PC-3 (cell line): ENCODE results near the gene TBXT.

Experiments
- EZH2 ChIP-seq: fragments of 300-600 bp; sonication (generic); IDR thresholded peaks from one replicate; pipeline ENCODE4 v1.6.1; 2017; ENCODE audit warnings: antibody characterized with exemption, mild to moderate bottlenecking, low read length; ENCODE audit not compliant: unreplicated experiment
- TF ChIP-seq, protein P1 (sequence below): fragments of 300-600 bp; sonication (generic); conservative IDR thresholded peaks from 2 replicates; pipeline ENCODE4 v1.5.1; 2017; ENCODE audit warnings: antibody characterized with exemption, low read depth, mild to moderate bottlenecking, low read length

DNA sequence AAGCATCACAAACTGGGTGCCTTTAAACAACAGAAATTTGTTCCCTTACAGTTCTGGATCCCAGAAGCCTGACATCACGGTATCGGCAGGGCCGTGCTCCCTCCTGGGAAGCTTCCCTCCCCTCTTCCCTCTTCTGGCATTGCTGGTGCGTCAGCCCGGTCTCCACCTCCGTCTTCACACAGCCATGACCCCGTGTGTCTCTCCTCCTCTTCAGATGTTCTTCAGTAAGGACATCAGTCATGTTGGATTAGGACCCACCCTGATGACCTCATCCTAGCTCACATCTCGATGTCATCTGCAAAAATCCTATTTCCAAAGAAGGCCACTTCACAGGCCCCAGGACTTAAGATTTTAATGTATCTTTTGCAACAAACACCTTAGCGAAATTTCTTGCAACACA is 38.4 kb upstream of the TBXT start:
- TF ChIP-seq, protein P1, sequence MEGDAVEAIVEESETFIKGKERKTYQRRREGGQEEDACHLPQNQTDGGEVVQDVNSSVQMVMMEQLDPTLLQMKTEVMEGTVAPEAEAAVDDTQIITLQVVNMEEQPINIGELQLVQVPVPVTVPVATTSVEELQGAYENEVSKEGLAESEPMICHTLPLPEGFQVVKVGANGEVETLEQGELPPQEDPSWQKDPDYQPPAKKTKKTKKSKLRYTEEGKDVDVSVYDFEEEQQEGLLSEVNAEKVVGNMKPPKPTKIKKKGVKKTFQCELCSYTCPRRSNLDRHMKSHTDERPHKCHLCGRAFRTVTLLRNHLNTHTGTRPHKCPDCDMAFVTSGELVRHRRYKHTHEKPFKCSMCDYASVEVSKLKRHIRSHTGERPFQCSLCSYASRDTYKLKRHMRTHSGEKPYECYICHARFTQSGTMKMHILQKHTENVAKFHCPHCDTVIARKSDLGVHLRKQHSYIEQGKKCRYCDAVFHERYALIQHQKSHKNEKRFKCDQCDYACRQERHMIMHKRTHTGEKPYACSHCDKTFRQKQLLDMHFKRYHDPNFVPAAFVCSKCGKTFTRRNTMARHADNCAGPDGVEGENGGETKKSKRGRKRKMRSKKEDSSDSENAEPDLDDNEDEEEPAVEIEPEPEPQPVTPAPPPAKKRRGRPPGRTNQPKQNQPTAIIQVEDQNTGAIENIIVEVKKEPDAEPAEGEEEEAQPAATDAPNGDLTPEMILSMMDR = no peak
- TF ChIP-seq EZH2 = no peak
